GM19467 (cell line): ENCODE data around the gene DMXL1.
"Not testable (repeated sequence)": the region's sequence is repeated elsewhere in the genome, so short reads cannot be mapped to it uniquely, and the experiment has no call there.

Experiments used
- ATAC-seq: cut with Tn5 transposase; IDR thresholded peaks from one replicate; pipeline ENCODE4 v1.9.1; 2021; ENCODE audit warnings: mild to moderate bottlenecking, moderate library complexity; ENCODE audit not compliant: unreplicated experiment

Gene DMXL1

GRCh38 chr5:119200795-119201194, 129.9 kb downstream of the DMXL1 start:
- no peak for ATAC-seq

- ATAC-seq, result no peak
Measured at GRCh38 chr5:119207105-119207504, 136.2 kb downstream of the DMXL1 start.

GRCh38 chr5:119212026-119212425, 141.1 kb downstream of the DMXL1 start:
- no peak for ATAC-seq

- no peak for ATAC-seq
Measured at GRCh38 chr5:119212676-119213075, 141.8 kb downstream of the DMXL1 start.

GRCh38 chr5:119217183-119217582, 146.3 kb downstream of the DMXL1 start:
- ATAC-seq, result no peak

- no peak for ATAC-seq
Measured at GRCh38 chr5:119218830-119219782, 148.2 kb downstream of the DMXL1 start.

- peak; percentile 72 for ATAC-seq
Measured at GRCh38 chr5:119220576-119221197, 149.8 kb downstream of the DMXL1 start.

- ATAC-seq, result no peak
Measured at GRCh38 chr5:119221330-119221729, 150.4 kb downstream of the DMXL1 start.

- ATAC-seq, result no peak
Measured at GRCh38 chr5:119229950-119230349, 159.1 kb downstream of the DMXL1 start.

GRCh38 chr5:119238265-119239118, 167.6 kb downstream of the DMXL1 start:
- ATAC-seq, result no peak

GRCh38 chr5:119239119-119239417, 168.2 kb downstream of the DMXL1 start:
- ATAC-seq, result no peak

GRCh38 chr5:119239826-119240225, 168.9 kb downstream of the DMXL1 start:
- not testable (repeated sequence) for ATAC-seq

- no peak for ATAC-seq
Measured at GRCh38 chr5:119243888-119244287, 173.0 kb downstream of the DMXL1 start.

- ATAC-seq, result no peak
Measured at GRCh38 chr5:119250946-119251901, 180.3 kb downstream of the DMXL1 start.

- ATAC-seq, result no peak
Measured at GRCh38 chr5:119255571-119256356, 184.9 kb downstream of the DMXL1 start.

GRCh38 chr5:119257613-119258012, 186.7 kb downstream of the DMXL1 start:
- ATAC-seq, result no peak

- ATAC-seq, result no peak
Measured at GRCh38 chr5:119263639-119264038, 192.8 kb downstream of the DMXL1 start.

- no peak for ATAC-seq
Measured at GRCh38 chr5:119264186-119264585, 193.3 kb downstream of the DMXL1 start.

- peak; percentile 68 for ATAC-seq
Measured at GRCh38 chr5:119267958-119268386, 197.1 kb downstream of the DMXL1 start.
